HepG2 (cell line): ENCODE data around the gene ARFGAP1. TPM values are rescaled to one million over a fixed set of nuclear protein-coding genes. Genes with fewer than 3 reads are reported as not detected.

Source experiments
- CBFB ChIP-seq: sonication (generic); formaldehyde crosslinking; IDR thresholded peaks from 2 replicates; pipeline ENCODE4 v1.4.0; 2020; ENCODE audit warnings: missing genetic modification reagents
- GATAD2A ChIP-seq: IDR thresholded peaks from 2 replicates; pipeline ENCODE4 v1.6.1; 2016
- IRX3 ChIP-seq: sonication (generic); formaldehyde crosslinking; IDR thresholded peaks from 2 replicates; pipeline ENCODE4 v1.8.1; 2023; ENCODE audit warnings: mild to moderate bottlenecking, low read depth, missing genetic modification reagents, borderline replicate concordance
- SIX4 ChIP-seq: sonication (generic); formaldehyde crosslinking; IDR thresholded peaks from 2 replicates; pipeline ENCODE4 v1.4.0; 2020; ENCODE audit warnings: missing genetic modification reagents
- ZBTB1 ChIP-seq: sonication (generic); formaldehyde crosslinking; IDR thresholded peaks from 2 replicates; pipeline ENCODE4 v1.4.0; 2020; ENCODE audit warnings: missing genetic modification reagents, borderline replicate concordance
- ZFP41 ChIP-seq: sonication (generic); formaldehyde crosslinking; IDR thresholded peaks from 2 replicates; pipeline ENCODE4 v1.4.0; 2020; ENCODE audit warnings: mild to moderate bottlenecking, missing genetic modification reagents, borderline replicate concordance
- ZNF10 ChIP-seq: sonication (generic); formaldehyde crosslinking; IDR thresholded peaks from 2 replicates; pipeline ENCODE4 v1.4.0; 2020; ENCODE audit warnings: mild to moderate bottlenecking, low read depth, missing genetic modification reagents, borderline replicate concordance
- ZNF567 ChIP-seq: sonication (generic); formaldehyde crosslinking; IDR thresholded peaks from 2 replicates; pipeline ENCODE4 v1.8.1; 2023; ENCODE audit warnings: mild to moderate bottlenecking, missing genetic modification reagents, borderline replicate concordance
- ZNF614 ChIP-seq: IDR thresholded peaks from 2 replicates; pipeline ENCODE4 v1.6.1; 2018; ENCODE audit warnings: missing biosample characterization, missing genetic modification reagents, inconsistent platforms, borderline replicate concordance
- polyA plus RNA-seq, 8 experiments: library from polyadenylated mRNA; depleted of rRNA in 3 of 8; stranded (reverse) in 7 of 8; unstranded in 1 of 8; fragments of >200 nt; fragmentation: Illumina TruSeq in 4 of 8; extraction: Trizol in 4 of 8; gene quantifications; 2 replicates each; pipeline versions ENCODE4 v1.2.1 to v1.2.3, GENCODE V29; 2011 to 2016; ENCODE audit warnings: low read depth in 4 of 8, missing spikeins in 1 of 8, mixed read lengths in 1 of 8; ENCODE audit not compliant: insufficient read depth in 1 of 8
- total RNA-seq, 5 experiments: library from RNA; depleted of rRNA; stranded (reverse); fragments of >200 nt; fragmentation: Illumina TruSeq; extraction: Trizol; gene quantifications; 2 replicates each; pipeline ENCODE4 v1.2.3, GENCODE V29; 2016; ENCODE audit warnings: low read depth in 1 of 5
- TF ChIP-seq, protein P1 (sequence below): sonication (generic); formaldehyde crosslinking; IDR thresholded peaks from 2 replicates; pipeline ENCODE4 v1.4.0; 2020; ENCODE audit warnings: low read depth, missing genetic modification reagents
- TF ChIP-seq, protein P2 (sequence below): sonication (generic); formaldehyde crosslinking; IDR thresholded peaks from 2 replicates; pipeline ENCODE4 v1.9.0; 2022; ENCODE audit warnings: low read depth, missing genetic modification reagents
- TF ChIP-seq, protein P3 (sequence below): sonication (generic); formaldehyde crosslinking; IDR thresholded peaks from 2 replicates; pipeline ENCODE4 v1.8.0; 2022; ENCODE audit warnings: missing genetic modification reagents, mild to moderate bottlenecking, borderline replicate concordance
- TF ChIP-seq, protein P4 (sequence below): sonication (generic); formaldehyde crosslinking; IDR thresholded peaks from 2 replicates; pipeline ENCODE4 v1.8.1; 2023; ENCODE audit warnings: missing genetic modification reagents, inconsistent platforms, borderline replicate concordance
- TF ChIP-seq, protein P5 (sequence below): sonication (generic); formaldehyde crosslinking; IDR thresholded peaks from 2 replicates; pipeline ENCODE4 v1.5.1; 2020; ENCODE audit warnings: mild to moderate bottlenecking, missing genetic modification reagents

The ARFGAP1 gene
- total and polyA plus RNA-seq, 2 of the 13 experiments (the other 11 are each of a cell fraction or from before 2014, with no cell fraction given) = 132 TPM

DNA sequence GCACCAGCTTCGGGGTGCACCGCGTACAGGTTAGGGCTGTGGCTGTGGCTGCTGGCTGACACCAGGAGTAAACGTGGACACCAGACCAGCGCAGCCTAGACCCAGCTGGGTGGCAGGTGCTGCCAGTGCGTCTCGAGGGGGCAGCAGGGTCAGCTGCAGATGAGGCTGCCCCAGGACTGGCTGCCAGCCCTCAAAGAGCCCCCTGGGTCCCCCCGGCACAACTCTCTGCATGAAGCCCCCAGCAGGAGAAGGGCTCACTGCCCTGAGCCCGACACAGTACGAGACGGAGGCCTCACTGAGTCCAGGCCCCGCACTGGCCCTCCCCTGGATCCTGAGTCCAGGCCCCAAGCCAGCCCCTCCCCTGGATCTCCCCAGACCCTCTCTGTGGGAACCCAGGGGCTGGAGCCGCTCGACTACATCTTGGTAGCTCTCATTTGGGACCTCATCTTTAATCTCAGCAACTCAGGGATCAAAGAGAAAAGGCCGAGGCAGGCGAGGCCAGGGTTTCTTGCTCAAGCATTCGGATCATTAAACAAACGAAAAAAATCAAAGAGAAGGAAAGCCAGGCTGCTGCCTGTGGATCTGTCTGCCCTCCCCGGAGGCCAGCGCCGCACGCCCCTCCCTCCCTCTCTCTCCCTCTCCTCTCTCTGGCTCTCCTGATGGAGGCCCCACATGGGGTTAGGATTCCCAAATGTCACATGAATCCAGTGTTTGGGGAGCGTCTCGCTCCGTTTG is 11.4 kb upstream of the ARFGAP1 start (continued):
- TF ChIP-seq, protein P1, sequence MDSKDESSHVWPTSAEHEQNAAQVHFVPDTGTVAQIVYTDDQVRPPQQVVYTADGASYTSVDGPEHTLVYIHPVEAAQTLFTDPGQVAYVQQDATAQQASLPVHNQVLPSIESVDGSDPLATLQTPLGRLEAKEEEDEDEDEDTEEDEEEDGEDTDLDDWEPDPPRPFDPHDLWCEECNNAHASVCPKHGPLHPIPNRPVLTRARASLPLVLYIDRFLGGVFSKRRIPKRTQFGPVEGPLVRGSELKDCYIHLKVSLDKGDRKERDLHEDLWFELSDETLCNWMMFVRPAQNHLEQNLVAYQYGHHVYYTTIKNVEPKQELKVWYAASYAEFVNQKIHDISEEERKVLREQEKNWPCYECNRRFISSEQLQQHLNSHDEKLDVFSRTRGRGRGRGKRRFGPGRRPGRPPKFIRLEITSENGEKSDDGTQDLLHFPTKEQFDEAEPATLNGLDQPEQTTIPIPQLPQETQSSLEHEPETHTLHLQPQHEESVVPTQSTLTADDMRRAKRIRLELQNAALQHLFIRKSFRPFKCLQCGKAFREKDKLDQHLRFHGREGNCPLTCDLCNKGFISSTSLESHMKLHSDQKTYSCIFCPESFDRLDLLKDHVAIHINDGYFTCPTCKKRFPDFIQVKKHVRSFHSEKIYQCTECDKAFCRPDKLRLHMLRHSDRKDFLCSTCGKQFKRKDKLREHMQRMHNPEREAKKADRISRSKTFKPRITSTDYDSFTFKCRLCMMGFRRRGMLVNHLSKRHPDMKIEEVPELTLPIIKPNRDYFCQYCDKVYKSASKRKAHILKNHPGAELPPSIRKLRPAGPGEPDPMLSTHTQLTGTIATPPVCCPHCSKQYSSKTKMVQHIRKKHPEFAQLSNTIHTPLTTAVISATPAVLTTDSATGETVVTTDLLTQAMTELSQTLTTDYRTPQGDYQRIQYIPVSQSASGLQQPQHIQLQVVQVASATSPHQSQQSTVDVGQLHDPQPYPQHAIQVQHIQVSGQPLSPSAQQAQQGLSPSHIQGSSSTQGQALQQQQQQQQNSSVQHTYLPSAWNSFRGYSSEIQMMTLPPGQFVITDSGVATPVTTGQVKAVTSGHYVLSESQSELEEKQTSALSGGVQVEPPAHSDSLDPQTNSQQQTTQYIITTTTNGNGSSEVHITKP = no peak
- TF ChIP-seq GATAD2A (peak; percentile 54; the same call in 1 of the 2 replicates), ZBTB1 (no peak), SIX4 (no peak), ZNF10 (CRISPR knock-in tag) (no peak), CBFB (CRISPR knock-in tag) (peak; percentile 13; the same call in 1 of the 2 replicates), ZNF567 (CRISPR knock-in tag) (no peak), ZNF614 (no peak), ZFP41 (CRISPR knock-in tag) (no peak), IRX3 (CRISPR knock-in tag) (no peak)
- TF ChIP-seq, protein P2, sequence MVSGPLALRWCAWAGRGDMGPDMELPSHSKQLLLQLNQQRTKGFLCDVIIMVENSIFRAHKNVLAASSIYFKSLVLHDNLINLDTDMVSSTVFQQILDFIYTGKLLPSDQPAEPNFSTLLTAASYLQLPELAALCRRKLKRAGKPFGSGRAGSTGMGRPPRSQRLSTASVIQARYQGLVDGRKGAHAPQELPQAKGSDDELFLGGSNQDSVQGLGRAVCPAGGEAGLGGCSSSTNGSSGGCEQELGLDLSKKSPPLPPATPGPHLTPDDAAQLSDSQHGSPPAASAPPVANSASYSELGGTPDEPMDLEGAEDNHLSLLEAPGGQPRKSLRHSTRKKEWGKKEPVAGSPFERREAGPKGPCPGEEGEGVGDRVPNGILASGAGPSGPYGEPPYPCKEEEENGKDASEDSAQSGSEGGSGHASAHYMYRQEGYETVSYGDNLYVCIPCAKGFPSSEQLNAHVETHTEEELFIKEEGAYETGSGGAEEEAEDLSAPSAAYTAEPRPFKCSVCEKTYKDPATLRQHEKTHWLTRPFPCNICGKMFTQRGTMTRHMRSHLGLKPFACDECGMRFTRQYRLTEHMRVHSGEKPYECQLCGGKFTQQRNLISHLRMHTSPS (CRISPR knock-in tag) = no peak
- TF ChIP-seq, protein P3, sequence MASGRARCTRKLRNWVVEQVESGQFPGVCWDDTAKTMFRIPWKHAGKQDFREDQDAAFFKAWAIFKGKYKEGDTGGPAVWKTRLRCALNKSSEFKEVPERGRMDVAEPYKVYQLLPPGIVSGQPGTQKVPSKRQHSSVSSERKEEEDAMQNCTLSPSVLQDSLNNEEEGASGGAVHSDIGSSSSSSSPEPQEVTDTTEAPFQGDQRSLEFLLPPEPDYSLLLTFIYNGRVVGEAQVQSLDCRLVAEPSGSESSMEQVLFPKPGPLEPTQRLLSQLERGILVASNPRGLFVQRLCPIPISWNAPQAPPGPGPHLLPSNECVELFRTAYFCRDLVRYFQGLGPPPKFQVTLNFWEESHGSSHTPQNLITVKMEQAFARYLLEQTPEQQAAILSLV (CRISPR knock-in tag) = no peak
- TF ChIP-seq, protein P4, sequence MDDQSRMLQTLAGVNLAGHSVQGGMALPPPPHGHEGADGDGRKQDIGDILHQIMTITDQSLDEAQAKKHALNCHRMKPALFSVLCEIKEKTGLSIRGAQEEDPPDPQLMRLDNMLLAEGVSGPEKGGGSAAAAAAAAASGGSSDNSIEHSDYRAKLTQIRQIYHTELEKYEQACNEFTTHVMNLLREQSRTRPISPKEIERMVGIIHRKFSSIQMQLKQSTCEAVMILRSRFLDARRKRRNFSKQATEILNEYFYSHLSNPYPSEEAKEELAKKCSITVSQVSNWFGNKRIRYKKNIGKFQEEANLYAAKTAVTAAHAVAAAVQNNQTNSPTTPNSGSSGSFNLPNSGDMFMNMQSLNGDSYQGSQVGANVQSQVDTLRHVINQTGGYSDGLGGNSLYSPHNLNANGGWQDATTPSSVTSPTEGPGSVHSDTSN (CRISPR knock-in tag) = no peak
- TF ChIP-seq, protein P5, sequence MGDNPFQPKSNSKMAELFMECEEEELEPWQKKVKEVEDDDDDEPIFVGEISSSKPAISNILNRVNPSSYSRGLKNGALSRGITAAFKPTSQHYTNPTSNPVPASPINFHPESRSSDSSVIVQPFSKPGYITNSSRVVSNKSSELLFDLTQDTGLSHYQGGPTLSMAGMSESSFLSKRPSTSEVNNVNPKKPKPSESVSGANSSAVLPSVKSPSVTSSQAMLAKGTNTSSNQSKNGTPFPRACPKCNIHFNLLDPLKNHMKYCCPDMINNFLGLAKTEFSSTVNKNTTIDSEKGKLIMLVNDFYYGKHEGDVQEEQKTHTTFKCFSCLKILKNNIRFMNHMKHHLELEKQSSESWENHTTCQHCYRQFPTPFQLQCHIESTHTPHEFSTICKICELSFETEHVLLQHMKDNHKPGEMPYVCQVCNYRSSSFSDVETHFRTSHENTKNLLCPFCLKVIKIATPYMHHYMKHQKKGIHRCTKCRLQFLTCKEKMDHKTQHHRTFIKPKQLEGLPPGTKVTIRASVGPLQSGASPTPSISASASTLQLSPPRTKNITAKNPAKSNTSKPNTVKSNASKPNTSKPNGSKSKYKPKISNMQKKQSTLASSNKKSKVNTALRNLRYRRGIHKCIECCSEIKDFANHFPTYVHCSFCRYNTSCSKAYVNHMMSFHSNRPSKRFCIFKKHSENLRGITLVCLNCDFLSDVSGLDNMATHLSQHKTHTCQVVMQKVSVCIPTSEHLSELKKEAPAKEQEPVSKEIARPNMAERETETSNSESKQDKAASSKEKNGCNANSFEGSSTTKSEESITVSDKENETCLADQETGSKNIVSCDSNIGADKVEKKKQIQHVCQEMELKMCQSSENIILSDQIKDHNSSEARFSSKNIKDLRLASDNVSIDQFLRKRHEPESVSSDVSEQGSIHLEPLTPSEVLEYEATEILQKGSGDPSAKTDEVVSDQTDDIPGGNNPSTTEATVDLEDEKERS (CRISPR knock-in tag) = 0 out of 2 replicates have a peak, but pooled peaks have one; percentile 18
